SIG-M5 treated with dmso at 0.1 percent for 504 hours (cell line): ENCODE measurements around the gene GSTCD.
A peak's percentile ranks its signal among the peaks of the same experiment; 100 is the strongest.
"Not testable (repeated sequence)": the region's sequence is repeated elsewhere in the genome, so short reads cannot be mapped to it uniquely, and the experiment has no call there.

ENCODE experiments used
- DNase-seq: peaks from one replicate; lab custom pipeline; 2025; ENCODE audit not compliant: unreplicated experiment; lab: John Stamatoyannopoulos, UW

GSTCD gene

DNA sequence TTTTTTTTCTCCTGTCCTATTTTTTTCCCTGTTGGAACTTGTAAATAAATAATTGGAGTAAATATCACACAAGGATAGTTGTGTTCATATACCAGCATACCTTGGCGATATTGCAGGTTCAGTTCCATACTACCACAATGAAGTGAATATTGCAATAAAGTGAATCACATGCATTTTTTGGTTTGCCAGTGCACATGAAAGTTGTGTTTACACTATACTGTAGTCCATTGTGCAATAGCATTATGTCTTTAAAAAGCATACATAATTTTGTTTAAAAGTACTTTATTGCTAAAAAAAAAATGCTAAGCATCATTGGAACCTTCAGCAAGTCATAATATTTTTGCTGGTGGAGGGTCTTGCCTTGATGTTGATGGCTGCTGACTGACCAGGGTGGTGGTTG is 88.6 kb downstream of the GSTCD start:
- DNase-seq: no peak

DNA sequence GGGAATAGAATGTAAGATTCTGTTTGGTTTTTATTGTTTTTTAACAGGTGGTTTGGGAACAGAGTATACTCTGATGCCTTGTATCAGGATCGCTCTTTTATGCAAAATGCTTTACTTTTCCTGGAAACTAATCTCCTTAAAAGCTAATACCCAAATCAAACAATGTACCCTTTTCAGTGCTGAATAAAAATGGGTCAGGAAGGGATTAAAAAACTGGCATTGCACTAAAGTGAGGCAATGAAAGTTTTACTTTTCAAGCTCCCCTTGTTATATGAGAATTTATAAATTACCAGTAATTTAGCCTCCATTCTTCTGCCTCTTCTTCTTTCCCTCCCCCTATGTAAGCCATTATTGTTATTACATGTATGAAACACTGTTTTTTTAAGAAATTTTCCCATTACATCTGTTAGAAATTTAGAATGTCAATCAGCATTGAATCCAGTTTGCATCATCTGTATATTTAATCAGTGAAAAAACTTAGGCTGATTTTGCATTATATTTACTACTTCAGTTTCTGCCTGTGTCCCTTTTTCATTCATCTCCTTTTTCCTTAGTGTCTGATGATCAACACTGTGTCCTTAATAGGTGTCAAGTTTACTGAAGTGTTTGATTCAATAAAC is 97.0 kb downstream of the GSTCD start:
- DNase-seq: no peak

DNA sequence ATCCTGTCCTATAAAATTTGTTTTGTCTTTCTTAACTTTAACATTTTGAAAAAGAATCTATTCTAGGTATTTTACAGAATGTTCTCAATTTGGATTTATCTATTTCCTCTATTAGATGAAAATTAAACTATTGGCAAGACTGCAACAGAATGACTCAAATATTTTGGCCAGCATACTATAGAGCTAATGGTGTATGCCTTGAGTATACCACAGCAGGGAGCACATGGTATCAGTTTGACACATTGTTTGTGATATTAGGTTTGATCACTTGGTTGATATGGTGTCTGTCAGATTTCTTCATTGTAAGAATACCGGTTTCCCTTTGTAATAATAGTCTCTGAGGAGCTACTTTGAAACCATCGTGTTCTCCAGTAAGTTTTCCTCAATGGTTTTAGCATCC is 98.9 kb downstream of the GSTCD start:
- DNase-seq: no peak

DNA sequence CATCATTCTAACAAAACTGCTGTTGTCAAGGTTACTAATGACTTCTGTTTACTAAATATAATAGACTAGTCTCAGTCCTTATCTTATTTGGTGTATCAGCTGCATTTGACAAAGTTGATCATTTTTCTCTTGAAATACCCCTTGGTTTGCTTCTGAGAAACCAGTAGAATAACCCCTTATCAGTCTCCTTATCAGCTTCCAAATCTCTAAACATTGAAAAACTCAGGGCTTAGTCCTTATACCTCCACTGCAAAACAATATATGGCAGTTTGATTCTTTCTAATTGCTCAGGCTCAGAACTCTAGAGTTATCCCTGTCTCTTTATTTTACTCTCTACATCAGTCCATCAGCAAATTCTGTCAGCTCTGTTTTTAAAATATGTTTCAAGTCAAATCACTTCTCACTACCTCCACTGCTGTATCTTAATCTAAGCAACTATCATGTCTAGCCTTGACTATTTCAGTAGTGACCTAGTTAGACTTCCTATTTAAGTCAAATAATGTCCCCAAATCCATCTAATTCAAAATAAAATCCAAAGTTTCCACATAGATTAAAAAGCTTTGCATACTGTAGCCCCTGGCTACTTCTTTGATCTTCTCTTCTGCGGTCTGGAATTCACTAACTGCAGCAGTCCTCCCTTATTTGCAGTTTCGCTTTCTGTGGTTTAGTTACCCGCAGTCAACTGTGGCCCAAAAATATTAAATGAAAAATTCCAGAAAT is 99.6 kb downstream of the GSTCD start:
- no peak for DNase-seq

DNA sequence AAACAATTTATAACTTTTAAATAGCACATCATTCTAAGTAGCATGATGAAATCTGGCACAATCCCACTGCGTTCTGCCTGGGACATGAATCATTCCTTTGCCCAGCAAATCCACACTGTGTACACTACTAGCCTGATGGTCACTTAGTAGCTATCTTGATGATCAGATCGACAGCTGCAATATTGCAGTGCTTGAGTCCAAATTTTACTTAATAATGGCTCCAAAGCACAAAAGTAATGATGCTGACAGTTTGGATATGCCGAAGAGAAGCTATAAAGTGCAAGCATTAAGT is 100.1 kb downstream of the GSTCD start:
- no peak for DNase-seq

DNA sequence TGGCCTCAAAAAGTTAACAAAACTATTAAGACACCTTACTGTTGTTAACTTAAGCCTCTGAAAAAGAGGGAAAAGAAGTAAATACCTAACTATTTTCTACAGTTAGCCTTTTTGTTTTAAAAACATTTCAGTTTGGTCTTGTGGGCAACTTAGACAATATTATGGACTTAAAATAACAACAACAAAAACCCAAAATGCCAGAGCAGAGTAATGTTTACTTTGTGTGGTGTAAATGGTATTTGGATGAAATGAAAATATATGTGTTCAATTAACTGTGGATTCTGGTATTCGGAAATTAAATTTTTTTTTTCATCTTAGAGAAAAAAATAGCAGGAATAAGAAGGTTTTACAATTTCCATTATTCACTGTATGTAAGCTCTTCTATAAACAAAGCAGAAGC is 107.1 kb downstream of the GSTCD start:
- no peak for DNase-seq

GRCh38 chr4:105822061-105822460 is 113.5 kb downstream of the GSTCD start:
- DNase-seq: no peak

GRCh38 chr4:105828074-105828473 is 119.5 kb downstream of the GSTCD start:
- DNase-seq: no peak

GRCh38 chr4:105831189-105831588 is 122.6 kb downstream of the GSTCD start:
- no peak for DNase-seq

DNA sequence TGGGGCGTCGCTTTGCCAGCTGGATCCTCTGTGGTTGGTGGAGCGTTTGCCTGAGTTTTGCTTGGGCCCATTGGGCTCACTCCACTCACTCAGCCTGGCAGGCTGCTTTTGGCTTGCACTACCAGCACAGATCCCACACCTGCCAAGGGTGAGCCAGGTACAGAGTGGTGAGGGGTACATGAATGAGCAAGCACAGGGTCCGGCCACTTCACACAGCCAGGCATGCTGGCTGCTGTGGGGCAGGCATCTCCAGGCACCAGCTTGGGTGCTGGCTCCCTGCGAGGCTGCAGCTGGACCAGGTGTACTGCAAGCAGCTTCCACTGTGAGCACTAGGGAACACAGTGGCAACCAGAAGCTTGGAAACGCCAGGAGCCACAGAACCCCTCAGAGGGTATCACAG is 126.6 kb downstream of the GSTCD start:
- DNase-seq: no peak

DNA sequence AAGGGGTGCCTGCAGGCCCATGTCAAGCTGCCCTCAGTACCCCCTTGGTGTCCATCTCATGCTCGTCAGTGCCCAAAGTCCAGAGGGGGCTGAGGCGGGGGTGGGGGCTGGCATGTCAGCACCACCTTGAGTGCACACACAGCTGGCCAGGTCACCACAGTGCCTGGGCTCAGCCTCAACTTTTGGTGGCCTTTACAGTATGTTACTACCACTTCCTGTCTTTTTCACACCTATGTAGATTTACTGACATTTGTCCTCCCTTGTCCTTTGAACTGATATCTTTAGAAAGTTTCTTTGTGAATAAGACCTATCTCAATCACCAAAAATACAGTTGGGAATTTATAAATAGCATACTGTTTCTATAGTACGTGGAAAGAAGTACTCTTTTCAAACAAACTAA is 128.0 kb downstream of the GSTCD start:
- no peak for DNase-seq

- no peak for DNase-seq
Measured at GRCh38 chr4:105837037-105837436, 128.5 kb downstream of the GSTCD start.

DNA sequence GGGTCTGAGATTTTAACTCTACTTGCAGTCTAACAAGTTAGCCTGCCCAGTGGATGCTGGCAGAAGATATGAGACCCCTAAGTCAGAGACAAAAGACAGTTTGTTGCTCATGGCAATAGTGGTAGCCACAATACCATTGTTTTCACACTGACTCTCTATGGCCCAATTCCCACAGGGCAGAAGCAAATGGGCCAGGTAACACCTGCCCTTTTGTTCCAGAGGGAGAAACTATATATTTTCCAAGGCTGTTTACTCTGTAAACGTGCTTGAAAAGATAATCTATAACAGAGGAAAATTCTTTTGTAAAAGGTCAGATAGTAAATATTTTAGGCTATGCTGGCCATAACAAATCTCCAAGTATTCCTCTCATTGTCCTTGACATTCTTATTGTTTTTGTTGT is 129.5 kb downstream of the GSTCD start:
- DNase-seq: no peak

- no peak for DNase-seq
Measured at GRCh38 chr4:105840426-105841174, 132.0 kb downstream of the GSTCD start.

DNA sequence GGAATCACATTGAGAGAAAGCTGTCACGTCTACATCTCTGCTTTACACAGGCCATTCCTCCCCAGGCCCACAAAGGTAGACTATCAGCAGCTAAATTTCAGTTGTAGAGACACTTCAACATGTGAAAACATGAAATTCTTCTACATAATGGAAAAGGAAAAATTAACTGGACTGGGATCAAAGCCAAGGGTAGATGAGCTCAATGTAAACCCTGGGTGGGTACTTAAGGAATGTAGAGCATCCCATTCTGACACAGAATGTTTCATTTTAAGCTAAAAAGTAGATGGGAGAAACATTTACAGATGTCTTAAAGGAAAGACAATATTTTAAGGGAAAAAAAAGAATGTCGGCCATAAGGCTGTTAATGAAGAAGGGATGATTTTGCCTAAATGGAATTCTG is 135.4 kb downstream of the GSTCD start:
- DNase-seq: no peak

GRCh38 chr4:105845559-105845958 is 137.0 kb downstream of the GSTCD start:
- no peak for DNase-seq

GRCh38 chr4:105848359-105848758 is 139.8 kb downstream of the GSTCD start:
- DNase-seq: not testable (repeated sequence)

GRCh38 chr4:105851196-105851595 is 142.6 kb downstream of the GSTCD start:
- no peak for DNase-seq

- not testable (repeated sequence) for DNase-seq
Measured at GRCh38 chr4:105852230-105852629, 143.6 kb downstream of the GSTCD start.

- no peak for DNase-seq
Measured at GRCh38 chr4:105858466-105859040, 150.0 kb downstream of the GSTCD start.

- peak; percentile 25 for DNase-seq
Measured at GRCh38 chr4:105859233-105859632, 150.6 kb downstream of the GSTCD start.

GRCh38 chr4:105870963-105871362 is 162.4 kb downstream of the GSTCD start:
- no peak for DNase-seq
